H9 (cell line): Measurements from ENCODE around the gene MAP3K1. TPM values are rescaled to one million over a fixed set of nuclear protein-coding genes. Genes with fewer than 3 reads are reported as not detected.

Source experiments
- DNase-seq: peaks from one replicate; pipeline ENCODE4 v3.0.0-alpha.2; 2017
- H2AFZ ChIP-seq: one replicate; pipeline ENCODE4 v1.6.1; 2013; ENCODE audit warnings: mild to moderate bottlenecking, low read length, control low read depth, moderate library complexity
- H2AK5ac ChIP-seq: 2 replicates; pipeline ENCODE4 v1.6.1; 2013; ENCODE audit warnings: low read length, control low read depth, mixed read lengths; ENCODE audit not compliant: insufficient read length
- H2BK120ac ChIP-seq: one replicate; pipeline ENCODE4 v1.6.1; 2013; ENCODE audit warnings: low read depth, mild to moderate bottlenecking, low read length, control low read depth, inconsistent platforms; ENCODE audit not compliant: poor library complexity, severe bottlenecking
- H2BK12ac ChIP-seq: 2 replicates; pipeline ENCODE4 v1.6.1; 2013; ENCODE audit warnings: low read length, control low read depth, mixed read lengths, low read depth; ENCODE audit not compliant: insufficient read length
- H2BK15ac ChIP-seq: 2 replicates; pipeline ENCODE4 v1.6.1; 2013; ENCODE audit warnings: low read depth, low read length, control low read depth
- H2BK20ac ChIP-seq: one replicate; pipeline ENCODE4 v1.6.1; 2013; ENCODE audit warnings: low read depth, mild to moderate bottlenecking, low read length, control low read depth, inconsistent platforms; ENCODE audit not compliant: poor library complexity, severe bottlenecking
- H2BK5ac ChIP-seq: 2 replicates; pipeline ENCODE4 v1.6.1; 2013; ENCODE audit warnings: low read length, control low read depth, mixed read lengths; ENCODE audit not compliant: insufficient read length
- H3K14ac ChIP-seq: 2 replicates; pipeline ENCODE4 v1.6.1; 2013; ENCODE audit warnings: low read length, control low read depth; ENCODE audit not compliant: insufficient read depth
- H3K18ac ChIP-seq: 2 replicates; pipeline ENCODE4 v1.6.1; 2013; ENCODE audit warnings: low read depth, mild to moderate bottlenecking, mixed read lengths, low read length, control low read depth; ENCODE audit not compliant: insufficient read length
- H3K23ac ChIP-seq: 2 replicates; pipeline ENCODE4 v1.6.1; 2013; ENCODE audit warnings: low read length, control low read depth, mixed read lengths, low read depth; ENCODE audit not compliant: insufficient read length
- H3K23me2 ChIP-seq: 2 replicates; pipeline ENCODE4 v1.6.1; 2013; ENCODE audit warnings: low read depth, mild to moderate bottlenecking, mixed read lengths, low read length, control low read depth; ENCODE audit not compliant: insufficient read length, poor library complexity, severe bottlenecking
- H3K27ac ChIP-seq: 2 replicates; pipeline ENCODE4 v1.5.1; 2013; ENCODE audit warnings: low read length, control low read depth, mixed read lengths, low read depth; ENCODE audit not compliant: insufficient read length
- H3K27me3 ChIP-seq: 2 replicates; pipeline ENCODE4 v1.6.1; 2013; ENCODE audit warnings: low read length, control low read depth, inconsistent platforms; ENCODE audit not compliant: insufficient read depth
- H3K4ac ChIP-seq: 2 replicates; pipeline ENCODE4 v1.6.1; 2013; ENCODE audit warnings: low read depth, mild to moderate bottlenecking, control low read depth, inconsistent platforms, low read length, moderate library complexity
- H3K4me1 ChIP-seq: 2 replicates; pipeline ENCODE4 v1.6.1; 2013; ENCODE audit warnings: low read length, control low read depth, inconsistent platforms; ENCODE audit not compliant: insufficient read depth
- H3K4me2 ChIP-seq: 2 replicates; pipeline ENCODE4 v1.6.1; 2013; ENCODE audit warnings: low read length, control low read depth, mixed read lengths; ENCODE audit not compliant: insufficient read length, insufficient read depth
- H3K56ac ChIP-seq: 2 replicates; pipeline ENCODE4 v1.6.1; 2013; ENCODE audit warnings: low read depth, mild to moderate bottlenecking, mixed read lengths, low read length, control low read depth; ENCODE audit not compliant: insufficient read length
- H3K79me1 ChIP-seq: 2 replicates; pipeline ENCODE4 v1.6.1; 2013; ENCODE audit warnings: low read depth, mild to moderate bottlenecking, moderate library complexity, low read length, control low read depth, inconsistent platforms; ENCODE audit not compliant: insufficient read depth, poor library complexity, severe bottlenecking
- H3K79me2 ChIP-seq: 2 replicates; pipeline ENCODE4 v1.6.1; 2013; ENCODE audit warnings: low read length, control low read depth, inconsistent platforms; ENCODE audit not compliant: insufficient read depth
- H3K9ac ChIP-seq: 2 replicates; pipeline ENCODE4 v1.6.1; 2013; ENCODE audit warnings: low read length, control low read depth, mixed read lengths; ENCODE audit not compliant: insufficient read length; ENCODE audit errors: extremely low read depth
- H3K9me3 ChIP-seq: one replicate; pipeline ENCODE4 v1.6.1; 2013; ENCODE audit warnings: low read depth, low read length, inconsistent platforms; ENCODE audit not compliant: control insufficient read depth
- H3T11ph ChIP-seq: one replicate; pipeline ENCODE4 v1.6.1; 2013; ENCODE audit warnings: mild to moderate bottlenecking, low read length, control low read depth, inconsistent platforms
- H4K20me1 ChIP-seq: one replicate; pipeline ENCODE4 v1.6.1; 2013; ENCODE audit not compliant: control insufficient read depth, insufficient read length, insufficient read depth
- H4K5ac ChIP-seq: 2 replicates; pipeline ENCODE4 v1.6.1; 2013; ENCODE audit warnings: low read depth, mild to moderate bottlenecking, mixed read lengths, low read length, control low read depth; ENCODE audit not compliant: insufficient read length
- H4K8ac ChIP-seq: replicated peaks from 2 replicates; pipeline ENCODE4 v1.6.1; 2013; ENCODE audit warnings: low read length, control low read depth, mixed read lengths, low read depth; ENCODE audit not compliant: insufficient read length
- H4K91ac ChIP-seq: 2 replicates; pipeline ENCODE4 v1.6.1; 2013; ENCODE audit warnings: low read depth, mild to moderate bottlenecking, moderate library complexity, mixed read lengths, low read length, control low read depth; ENCODE audit not compliant: insufficient read length
- H3K27ac Mint-ChIP-seq, 3 experiments: 2 replicates in 2 of 3; 3 replicates in 1 of 3; pipeline ENCODE4 v1.8.0; 2020 to 2021; ENCODE audit warnings: mixed read lengths in 3 of 3, mild to moderate bottlenecking in 1 of 3, moderate library complexity in 1 of 3
- H3K27me3 Mint-ChIP-seq: 2 replicates; pipeline ENCODE4 v1.8.0; 2021; ENCODE audit warnings: low read depth, mild to moderate bottlenecking, moderate library complexity, mixed read lengths
- H3K36me3 Mint-ChIP-seq, 3 experiments: 2 replicates in 2 of 3; 3 replicates in 1 of 3; pipeline ENCODE4 v1.8.0; 2020 to 2021; ENCODE audit warnings: low read depth in 3 of 3, mixed read lengths in 3 of 3; ENCODE audit not compliant: insufficient read depth in 1 of 3
- H3K4me1 Mint-ChIP-seq, 2 experiments: 2 replicates each; pipeline ENCODE4 v1.8.0; 2020; ENCODE audit warnings: mixed read lengths in 2 of 2
- H3K4me3 Mint-ChIP-seq, 2 experiments: 2 replicates in 1 of 2; 3 replicates in 1 of 2; pipeline ENCODE4 v1.8.0; 2020 to 2021; ENCODE audit warnings: mild to moderate bottlenecking in 2 of 2, mixed read lengths in 2 of 2, moderate library complexity in 1 of 2
- H3K9me3 Mint-ChIP-seq, 2 experiments: 2 replicates in 1 of 2; 3 replicates in 1 of 2; pipeline ENCODE4 v1.8.0; 2020; ENCODE audit warnings: mild to moderate bottlenecking in 2 of 2, mixed read lengths in 2 of 2, moderate library complexity in 1 of 2
- WGBS: extraction: QIAGEN DNeasy Blood & Tissue Kit; methylation state at CpG from one replicate; pipeline ENCODE4 v1.1.7; 2013; ENCODE audit warnings: missing lambda C conversion rate, low lambda C conversion rate, mixed read lengths; ENCODE audit not compliant: insufficient read length; ENCODE audit errors: extremely low coverage; 5-methylcytosine and 5-hydroxymethylcytosine counted together
- total RNA-seq: library from RNA; stranded (reverse); gene quantifications from 2 replicates; pipeline ENCODE4 v1.2.1, GENCODE V29; 2021
- TF ChIP-seq, protein P1 (sequence below): fragments of 200-600 bp; sonication (generic); conservative IDR thresholded peaks from 3 replicates; pipeline ENCODE4 v1.8.0; 2021; ENCODE audit warnings: antibody characterized with exemption, mild to moderate bottlenecking

Gene MAP3K1
- total RNA-seq, 1 experiment from 2014 or later: 11.1 TPM

GRCh38 chr5:56802205-56802604 lies 13.1 kb upstream of the MAP3K1 start:
- Mint-ChIP-seq H3K27me3 (no peaks in the 10 kb centered on the region), H3K27ac (peak overlapping the region in 1 of 3 experiments; percentile 62; a peak in 1 of 7 replicates), H3K9me3 (no peaks in the 10 kb centered on the region), H3K4me1 (no peaks in the 10 kb centered on the region), H3K36me3 (no peaks in the 10 kb centered on the region), H3K4me3 (no peak overlapping the region)
- Histone ChIP-seq H4K8ac (no peak overlapping the region), H2BK5ac (no peak overlapping the region), H3K23me2 (no peaks in the 10 kb centered on the region), H3K27me3 (no peaks in the 10 kb centered on the region), H3K4ac (no peak overlapping the region), H3K18ac (no peak overlapping the region), H3K4me2 (no peak overlapping the region), H3K79me1 (no peaks in the 10 kb centered on the region), H2BK12ac (no peak overlapping the region), H3K79me2 (no peaks in the 10 kb centered on the region), H4K91ac (no peak overlapping the region), H3K27ac (no peak overlapping the region), H2BK20ac (no peak overlapping the region), H3K56ac (no peak overlapping the region), H3K14ac (no peak overlapping the region), H2AK5ac (no peak overlapping the region), H3K4me1 (no peaks in the 10 kb centered on the region), H3K9ac (no peak overlapping the region), H2AFZ (no peak overlapping the region), H3K23ac (no peak overlapping the region), H4K20me1 (no peaks in the 10 kb centered on the region), H2BK15ac (no peak overlapping the region), H3T11ph (no peak overlapping the region), H4K5ac (no peak overlapping the region), H3K9me3 (no peaks in the 10 kb centered on the region), H2BK120ac (no peak overlapping the region)
- TF ChIP-seq, protein P1, sequence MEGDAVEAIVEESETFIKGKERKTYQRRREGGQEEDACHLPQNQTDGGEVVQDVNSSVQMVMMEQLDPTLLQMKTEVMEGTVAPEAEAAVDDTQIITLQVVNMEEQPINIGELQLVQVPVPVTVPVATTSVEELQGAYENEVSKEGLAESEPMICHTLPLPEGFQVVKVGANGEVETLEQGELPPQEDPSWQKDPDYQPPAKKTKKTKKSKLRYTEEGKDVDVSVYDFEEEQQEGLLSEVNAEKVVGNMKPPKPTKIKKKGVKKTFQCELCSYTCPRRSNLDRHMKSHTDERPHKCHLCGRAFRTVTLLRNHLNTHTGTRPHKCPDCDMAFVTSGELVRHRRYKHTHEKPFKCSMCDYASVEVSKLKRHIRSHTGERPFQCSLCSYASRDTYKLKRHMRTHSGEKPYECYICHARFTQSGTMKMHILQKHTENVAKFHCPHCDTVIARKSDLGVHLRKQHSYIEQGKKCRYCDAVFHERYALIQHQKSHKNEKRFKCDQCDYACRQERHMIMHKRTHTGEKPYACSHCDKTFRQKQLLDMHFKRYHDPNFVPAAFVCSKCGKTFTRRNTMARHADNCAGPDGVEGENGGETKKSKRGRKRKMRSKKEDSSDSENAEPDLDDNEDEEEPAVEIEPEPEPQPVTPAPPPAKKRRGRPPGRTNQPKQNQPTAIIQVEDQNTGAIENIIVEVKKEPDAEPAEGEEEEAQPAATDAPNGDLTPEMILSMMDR: no peak
- peak; percentile 32 for DNase-seq
- no CpG with 5 or more reads among the region's 2 CpGs for WGBS
